Measurements from ENCODE around the gene TBC1D16.
"Not testable (repeated sequence)": the region's sequence is repeated elsewhere in the genome, so short reads cannot be mapped to it uniquely, and the experiment has no call there.

Gene TBC1D16

DNA sequence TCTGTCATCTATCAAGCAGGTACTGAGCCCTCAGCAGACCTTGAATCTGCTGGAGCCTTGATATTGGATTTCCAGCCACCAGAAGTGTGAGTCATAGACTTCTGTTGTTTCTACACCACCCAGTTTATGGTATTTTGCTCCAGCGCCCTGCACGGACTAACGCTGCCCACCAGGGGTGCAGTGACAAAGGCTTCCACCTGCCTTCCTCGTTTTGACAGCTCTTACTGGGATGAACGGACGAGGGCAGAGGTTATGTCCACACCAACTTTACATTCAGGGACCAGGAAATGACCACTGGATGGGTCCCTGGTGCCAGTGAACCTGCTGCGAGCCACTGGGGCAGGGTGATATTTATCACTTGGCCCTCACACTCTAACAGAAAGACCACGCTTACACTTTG, 129.8 kb downstream of the TBC1D16 start:
- H3K4me3 ChIP-seq (ENCODE audit: low read depth, low read length), result no peak overlapping the region
- in situ Hi-C loops (cut with HindIII; ENCODE audit: low sequenced_read_pairs), result no loop called here
- no peak for DNase-seq (ENCODE audit: low read depth, low spot score)
- TF ChIP-seq, protein P1, sequence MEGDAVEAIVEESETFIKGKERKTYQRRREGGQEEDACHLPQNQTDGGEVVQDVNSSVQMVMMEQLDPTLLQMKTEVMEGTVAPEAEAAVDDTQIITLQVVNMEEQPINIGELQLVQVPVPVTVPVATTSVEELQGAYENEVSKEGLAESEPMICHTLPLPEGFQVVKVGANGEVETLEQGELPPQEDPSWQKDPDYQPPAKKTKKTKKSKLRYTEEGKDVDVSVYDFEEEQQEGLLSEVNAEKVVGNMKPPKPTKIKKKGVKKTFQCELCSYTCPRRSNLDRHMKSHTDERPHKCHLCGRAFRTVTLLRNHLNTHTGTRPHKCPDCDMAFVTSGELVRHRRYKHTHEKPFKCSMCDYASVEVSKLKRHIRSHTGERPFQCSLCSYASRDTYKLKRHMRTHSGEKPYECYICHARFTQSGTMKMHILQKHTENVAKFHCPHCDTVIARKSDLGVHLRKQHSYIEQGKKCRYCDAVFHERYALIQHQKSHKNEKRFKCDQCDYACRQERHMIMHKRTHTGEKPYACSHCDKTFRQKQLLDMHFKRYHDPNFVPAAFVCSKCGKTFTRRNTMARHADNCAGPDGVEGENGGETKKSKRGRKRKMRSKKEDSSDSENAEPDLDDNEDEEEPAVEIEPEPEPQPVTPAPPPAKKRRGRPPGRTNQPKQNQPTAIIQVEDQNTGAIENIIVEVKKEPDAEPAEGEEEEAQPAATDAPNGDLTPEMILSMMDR (IDR thresholded peaks at IDR 0.05; ENCODE audit: low read depth, low read length), result peak; percentile 22

DNA sequence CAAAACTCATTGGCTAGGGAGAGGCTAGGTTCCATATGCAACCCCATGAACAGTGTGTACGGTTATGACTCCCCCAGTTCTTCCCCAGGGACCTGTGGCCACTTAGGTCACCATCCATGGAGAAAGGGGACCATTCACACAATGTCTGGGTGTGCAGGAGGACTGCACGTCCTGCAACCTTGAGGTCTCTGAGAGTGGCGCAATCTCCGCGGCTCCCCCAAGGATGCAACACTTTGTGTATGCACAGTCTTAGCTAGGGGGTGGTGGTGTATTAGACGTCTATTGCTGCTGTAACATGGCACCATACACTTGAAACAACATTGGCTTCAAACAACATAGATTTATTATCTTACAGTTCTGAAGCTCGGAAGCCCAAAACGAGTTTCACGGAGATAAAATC, 130.8 kb downstream of the TBC1D16 start:
- in situ Hi-C loops (cut with HindIII; ENCODE audit: low sequenced_read_pairs), result no loop called here
- TF ChIP-seq, protein P1 (IDR thresholded peaks at IDR 0.05; ENCODE audit: low read depth, low read length), result no peak
- no peak overlapping the region for H3K4me3 ChIP-seq (ENCODE audit: low read depth, low read length)
- no peak for DNase-seq (ENCODE audit: low read depth, low spot score)

DNA sequence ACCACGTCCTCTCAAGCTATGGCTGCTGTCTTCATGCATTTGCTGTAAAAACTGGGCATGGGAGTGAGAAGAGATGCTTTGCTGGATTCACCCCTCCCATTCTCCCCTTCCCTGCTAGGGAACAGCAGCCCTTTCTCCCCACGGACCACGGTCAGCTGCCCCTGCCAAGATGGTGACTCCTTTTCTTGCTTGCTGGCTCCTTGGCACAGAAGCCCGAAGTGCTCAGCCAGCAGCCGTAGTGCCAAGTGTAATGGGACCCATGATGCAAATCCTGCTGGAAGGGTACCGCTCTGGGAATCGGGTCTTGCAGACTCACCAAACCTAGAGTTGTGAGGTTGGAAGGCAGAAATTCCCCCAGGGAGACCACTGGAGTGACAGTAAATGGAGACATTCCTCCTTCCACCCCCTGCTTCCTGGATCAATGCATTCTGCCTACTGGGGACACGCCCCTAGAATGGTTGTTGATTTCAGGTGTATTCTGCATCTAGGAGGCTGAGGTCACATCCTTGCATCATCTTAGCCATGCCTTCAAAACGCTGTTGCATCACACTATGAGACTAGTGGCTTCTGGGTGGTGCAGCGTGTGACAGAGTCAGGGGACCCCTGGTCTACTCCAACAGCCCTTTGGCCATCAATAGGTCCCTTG, 133.4 kb downstream of the TBC1D16 start:
- no peak overlapping the region for H3K4me3 ChIP-seq (ENCODE audit: low read depth, low read length)
- in situ Hi-C loops (cut with HindIII; ENCODE audit: low sequenced_read_pairs), result no loop called here
- DNase-seq (ENCODE audit: low read depth, low spot score), result no peak
- TF ChIP-seq, protein P1 (IDR thresholded peaks at IDR 0.05; ENCODE audit: low read depth, low read length), result no peak

DNA sequence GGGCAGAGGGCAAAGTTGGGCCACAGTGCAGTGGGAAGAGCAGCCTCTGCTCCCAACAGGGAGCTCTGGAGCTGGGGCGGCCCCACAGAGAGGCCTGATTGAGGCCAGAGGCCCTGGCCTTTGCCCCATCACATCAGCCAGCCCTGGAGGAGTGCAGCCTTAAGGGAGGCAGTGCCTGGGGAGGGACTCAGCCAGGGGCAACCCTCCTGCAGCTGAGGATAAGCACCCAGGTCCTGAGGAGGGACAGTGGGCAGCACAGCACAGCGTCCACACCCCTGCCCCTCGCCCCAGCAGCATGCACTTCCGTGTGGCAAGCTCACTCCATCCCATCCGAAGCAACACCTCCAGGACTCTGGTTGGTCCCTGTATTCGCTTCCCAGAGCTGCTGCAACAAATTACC, 134.5 kb downstream of the TBC1D16 start:
- in situ Hi-C loops (cut with HindIII; ENCODE audit: low sequenced_read_pairs), result no loop called here
- no peak overlapping the region for H3K4me3 ChIP-seq (ENCODE audit: low read depth, low read length)
- no peak for DNase-seq (ENCODE audit: low read depth, low spot score)
- TF ChIP-seq, protein P1 (IDR thresholded peaks at IDR 0.05; ENCODE audit: low read depth, low read length), result no peak

DNA sequence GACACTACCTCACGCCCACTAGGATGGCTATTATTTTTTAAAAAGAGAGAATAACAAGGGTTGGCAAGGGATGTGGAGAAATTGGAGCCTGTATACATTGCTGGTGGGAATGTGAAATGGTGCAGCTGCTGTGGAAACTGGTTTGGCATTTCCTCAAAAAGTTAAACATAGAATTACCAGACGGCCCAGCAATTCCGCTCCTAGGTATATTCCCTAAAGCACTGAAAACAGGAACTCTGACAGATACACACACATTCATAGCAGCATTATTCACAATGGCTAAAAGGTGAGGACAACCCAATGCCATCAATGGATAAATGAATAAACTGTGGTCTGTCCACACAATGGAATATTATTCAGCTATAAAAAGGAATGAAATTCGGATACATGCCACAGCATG, 136.1 kb downstream of the TBC1D16 start:
- in situ Hi-C loops (cut with HindIII; ENCODE audit: low sequenced_read_pairs), result no loop called here
- TF ChIP-seq, protein P1 (IDR thresholded peaks at IDR 0.05; ENCODE audit: low read depth, low read length), result no peak
- no peak overlapping the region for H3K4me3 ChIP-seq (ENCODE audit: low read depth, low read length)
- no peak for DNase-seq (ENCODE audit: low read depth, low spot score)

DNA sequence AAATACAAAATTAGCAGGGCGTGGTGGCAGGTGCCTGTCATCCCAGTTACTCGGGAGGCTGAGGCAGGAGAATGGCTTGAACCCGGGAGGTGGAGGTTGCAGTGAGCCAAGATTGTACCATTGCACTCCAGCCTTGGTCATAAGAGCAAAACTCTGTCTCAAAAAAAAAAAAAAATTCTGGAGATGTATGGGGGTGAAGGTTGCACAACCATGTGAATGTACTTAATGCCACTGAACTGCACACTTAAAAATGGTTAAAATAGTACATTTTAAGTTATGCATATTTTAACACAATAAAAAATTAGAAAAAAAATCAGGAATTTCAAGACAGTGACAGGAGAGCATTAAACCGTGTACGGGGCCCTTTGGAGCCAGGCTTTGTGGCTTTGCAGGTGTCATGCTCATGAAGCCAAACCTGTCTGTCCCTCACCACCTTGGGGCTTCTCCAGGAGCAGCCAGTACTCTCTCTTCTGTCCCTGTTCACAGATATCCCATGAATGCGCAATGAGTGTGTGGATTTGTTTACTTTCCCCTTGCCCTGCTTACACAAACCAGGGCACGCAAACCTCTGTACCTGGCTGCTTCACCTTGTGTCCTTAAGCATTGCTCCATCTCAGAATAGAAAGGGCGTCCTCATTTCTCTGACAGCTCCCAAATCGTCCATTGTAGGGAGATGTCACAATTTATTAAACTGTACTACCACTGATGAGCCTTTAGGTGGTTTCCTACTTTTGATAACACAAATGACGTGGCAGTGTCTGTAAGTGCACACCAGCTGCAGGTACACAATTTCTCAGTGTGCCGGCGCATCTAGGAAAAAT, 138.2 kb downstream of the TBC1D16 start:
- no peak for DNase-seq (ENCODE audit: low read depth, low spot score)
- TF ChIP-seq, protein P1 (IDR thresholded peaks at IDR 0.05; ENCODE audit: low read depth, low read length), result no peak
- in situ Hi-C loops (cut with HindIII; ENCODE audit: low sequenced_read_pairs), result no loop called here
- no peak overlapping the region for H3K4me3 ChIP-seq (ENCODE audit: low read depth, low read length)

DNA sequence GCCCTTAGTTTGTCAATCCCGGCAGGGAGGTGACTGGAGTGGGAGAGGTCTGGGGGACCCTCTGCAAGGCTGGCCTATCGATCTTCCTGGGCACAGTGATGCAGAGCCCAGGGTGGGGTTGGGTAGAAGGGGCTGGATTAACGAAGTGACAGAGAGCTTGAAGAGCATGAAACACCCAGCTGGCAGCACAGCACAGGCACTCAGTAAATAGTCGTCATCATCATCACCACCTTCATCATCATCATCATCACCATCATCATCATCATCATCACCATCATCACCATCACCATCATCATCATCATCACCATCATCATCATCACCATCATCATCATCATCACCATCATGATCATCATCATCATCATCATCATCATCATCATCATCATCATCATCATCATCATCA, 142.2 kb downstream of the TBC1D16 start:
- in situ Hi-C loops (cut with HindIII; ENCODE audit: low sequenced_read_pairs); DNase-seq (ENCODE audit: low read depth, low spot score); H3K4me3 ChIP-seq (ENCODE audit: low read depth, low read length): not testable (repeated sequence)
